Parathyroid adenoma (tissue), 2 donors: Measurements from ENCODE around the gene RIOX2.

Experiments
- H2AFZ ChIP-seq: fragments of 300-600 bp; sonication (generic); one replicate; pipeline ENCODE4 v1.7.0; 2017; ENCODE audit warnings: antibody characterized with exemption, mild to moderate bottlenecking
- H3K27ac ChIP-seq: fragments of 300-600 bp; sonication (generic); one replicate; pipeline ENCODE4 v1.7.0; 2017
- H3K27me3 ChIP-seq: fragments of 300-600 bp; sonication (generic); one replicate; pipeline ENCODE4 v1.7.0; 2017; ENCODE audit warnings: low read length; ENCODE audit not compliant: control insufficient read depth, insufficient read depth
- H3K36me3 ChIP-seq: fragments of 300-600 bp; sonication (generic); one replicate; pipeline ENCODE4 v1.7.0; 2017; ENCODE audit warnings: low read length; ENCODE audit not compliant: control insufficient read depth, insufficient read depth
- H3K4me1 ChIP-seq: fragments of 300-600 bp; sonication (generic); one replicate; pipeline ENCODE4 v1.7.0; 2017; ENCODE audit warnings: control low read depth
- H3K4me2 ChIP-seq: fragments of 300-600 bp; sonication (generic); one replicate; pipeline ENCODE4 v1.7.0; 2017; ENCODE audit warnings: low read length
- H3K4me3 ChIP-seq: fragments of 300-600 bp; sonication (generic); one replicate; pipeline ENCODE4 v1.7.0; 2017; ENCODE audit warnings: low read depth, low read length
- H3K79me2 ChIP-seq: fragments of 300-600 bp; sonication (generic); one replicate; pipeline ENCODE4 v1.7.0; 2017; ENCODE audit warnings: control low read depth
- H3K9ac ChIP-seq: fragments of 300-600 bp; sonication (generic); one replicate; pipeline ENCODE4 v1.7.0; 2017; ENCODE audit warnings: mild to moderate bottlenecking
- H3K9me3 ChIP-seq: fragments of 300-600 bp; sonication (generic); one replicate; pipeline ENCODE4 v1.7.0; 2017; ENCODE audit warnings: low read length; ENCODE audit not compliant: control insufficient read depth
- CTCF ChIP-seq: fragments of 300-600 bp; sonication (generic); IDR thresholded peaks from one replicate; pipeline ENCODE4 v1.7.0; 2017; ENCODE audit warnings: antibody characterized with exemption, mild to moderate bottlenecking
- donor health status: primary hyperparathyroidism.

RIOX2 gene

GRCh38 chr3:98005438-98005837 lies 33.2 kb upstream of the RIOX2 start:
- no peak overlapping the region for H3K4me3 ChIP-seq
- H3K36me3 ChIP-seq: no peaks in the 10 kb centered on the region
- H3K27me3 ChIP-seq: no peaks in the 10 kb centered on the region
- H2AFZ ChIP-seq: no peak overlapping the region
- no peaks in the 10 kb centered on the region for H3K4me1 ChIP-seq
- H3K9me3 ChIP-seq: no peaks in the 10 kb centered on the region
- H3K79me2 ChIP-seq: no peaks in the 10 kb centered on the region
- no peak overlapping the region for H3K4me2 ChIP-seq
- H3K9ac ChIP-seq: no peak overlapping the region
- H3K27ac ChIP-seq: no peak overlapping the region
- no peak for TF ChIP-seq CTCF

- H3K4me3 ChIP-seq: no peak overlapping the region
- no peak overlapping the region for H3K9ac ChIP-seq
- H3K4me1 ChIP-seq: no peaks in the 10 kb centered on the region
- no peak overlapping the region for H2AFZ ChIP-seq
- no peak overlapping the region for H3K27ac ChIP-seq
- no peaks in the 10 kb centered on the region for H3K79me2 ChIP-seq
- no peak overlapping the region for H3K4me2 ChIP-seq
- no peaks in the 10 kb centered on the region for H3K36me3 ChIP-seq
- TF ChIP-seq CTCF: no peak
- no peaks in the 10 kb centered on the region for H3K27me3 ChIP-seq
- H3K9me3 ChIP-seq: no peaks in the 10 kb centered on the region
Measured at GRCh38 chr3:98004721-98005120, 32.5 kb upstream of the RIOX2 start.

- Histone ChIP-seq H3K4me1 (no peaks in the 10 kb centered on the region), H3K79me2 (no peaks in the 10 kb centered on the region), H3K9ac (no peak overlapping the region), H3K9me3 (no peaks in the 10 kb centered on the region), H3K4me3 (no peak overlapping the region), H3K4me2 (no peak overlapping the region), H2AFZ (no peak overlapping the region), H3K27ac (no peak overlapping the region), H3K36me3 (no peaks in the 10 kb centered on the region), H3K27me3 (no peaks in the 10 kb centered on the region)
- no peak for TF ChIP-seq CTCF
Measured at GRCh38 chr3:98003306-98003969, 31.2 kb upstream of the RIOX2 start.

- Histone ChIP-seq H3K9ac (no peak overlapping the region), H3K36me3 (no peaks in the 10 kb centered on the region), H3K4me1 (no peaks in the 10 kb centered on the region), H3K9me3 (no peaks in the 10 kb centered on the region), H3K27ac (no peak overlapping the region), H2AFZ (no peak overlapping the region), H3K79me2 (no peaks in the 10 kb centered on the region), H3K4me2 (no peak overlapping the region), H3K27me3 (no peaks in the 10 kb centered on the region), H3K4me3 (no peak overlapping the region)
- no peak for TF ChIP-seq CTCF
Measured at GRCh38 chr3:98002717-98003116, 30.5 kb upstream of the RIOX2 start.

- no peak overlapping the region for H3K4me3 ChIP-seq
- no peak for TF ChIP-seq CTCF
- H3K4me2 ChIP-seq: no peak overlapping the region
- no peaks in the 10 kb centered on the region for H3K79me2 ChIP-seq
- H3K9me3 ChIP-seq: no peaks in the 10 kb centered on the region
- H3K36me3 ChIP-seq: no peaks in the 10 kb centered on the region
- H2AFZ ChIP-seq: no peak overlapping the region
- no peak overlapping the region for H3K27ac ChIP-seq
- no peaks in the 10 kb centered on the region for H3K4me1 ChIP-seq
- H3K9ac ChIP-seq: no peak overlapping the region
- H3K27me3 ChIP-seq: no peaks in the 10 kb centered on the region
Measured at GRCh38 chr3:97999994-98000393, 27.8 kb upstream of the RIOX2 start.
